GM12891 (cell line): ENCODE measurements around the gene LOXHD1.

ENCODE experiments used
- DNase-seq: peaks from one replicate; pipeline ENCODE4 v3.0.0; 2011; ENCODE audit warnings: low spot score; ENCODE audit not compliant: insufficient read length
- FAIRE-seq: peaks from 2 replicates; lab custom pipeline; 2011; peaks lifted over from hg19 to GRCh38; lab: Jason Lieb, UNC
- PAX5 ChIP-seq: IDR thresholded peaks from 2 replicates; pipeline ENCODE4 v1.6.1; 2011; ENCODE audit warnings: low read length, moderate library complexity, mild to moderate bottlenecking; ENCODE audit not compliant: insufficient read depth, severe bottlenecking
- POLR2A ChIP-seq: IDR thresholded peaks from 2 replicates; pipeline ENCODE4 v1.6.1; 2011; ENCODE audit warnings: low read depth, low read length, control low read depth
- POLR2AphosphoS5 ChIP-seq: IDR thresholded peaks from 2 replicates; pipeline ENCODE4 v1.6.1; 2011; ENCODE audit warnings: low read depth, low read length, control low read depth
- POU2F2 ChIP-seq: IDR thresholded peaks from 2 replicates; pipeline ENCODE4 v1.6.1; 2011; ENCODE audit warnings: low read depth, mild to moderate bottlenecking, control low read depth, low read length, moderate library complexity
- SPI1 ChIP-seq: IDR thresholded peaks from 2 replicates; pipeline ENCODE4 v1.6.1; 2011; ENCODE audit warnings: low read depth, low read length, control low read depth
- TAF1 ChIP-seq: IDR thresholded peaks from 2 replicates; pipeline ENCODE4 v1.6.1; 2011; ENCODE audit warnings: low read depth, low read length, control low read depth

The LOXHD1 gene

DNA sequence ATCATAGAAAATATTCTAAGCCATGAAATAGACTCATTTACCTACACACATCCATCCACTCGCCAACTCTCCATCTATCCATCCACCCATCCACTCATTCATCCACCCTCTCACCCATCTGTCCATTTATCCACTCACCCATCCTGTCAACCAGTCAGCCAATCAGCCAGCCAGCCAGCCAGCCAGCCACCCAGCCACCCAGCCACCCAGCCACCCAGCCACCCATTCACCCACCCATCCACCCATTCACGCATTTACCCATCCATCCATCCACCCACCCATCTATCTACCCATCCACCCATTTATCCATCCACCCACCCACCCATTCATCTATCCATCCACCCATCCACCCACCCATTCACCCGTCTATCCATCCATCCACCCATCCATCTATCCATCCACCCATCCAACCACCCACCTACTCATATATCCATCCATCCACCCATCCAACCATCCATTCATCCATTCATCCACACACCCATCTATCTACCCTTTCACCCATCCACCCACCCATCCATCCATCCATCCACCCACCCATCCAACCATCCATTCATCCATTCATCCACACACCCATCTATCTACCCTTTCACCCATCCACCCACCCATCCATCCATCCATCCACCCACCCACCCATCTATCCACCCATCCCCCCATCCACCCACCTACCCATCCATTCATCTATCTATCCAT is 185.1 kb downstream of the LOXHD1 start:
- DNase-seq (no peak), FAIRE-seq (no peak)
- TF ChIP-seq POLR2AphosphoS5 (no peak), PAX5 (no peak), SPI1 (no peak), POLR2A (no peak), POU2F2 (no peak), TAF1 (no peak)

DNA sequence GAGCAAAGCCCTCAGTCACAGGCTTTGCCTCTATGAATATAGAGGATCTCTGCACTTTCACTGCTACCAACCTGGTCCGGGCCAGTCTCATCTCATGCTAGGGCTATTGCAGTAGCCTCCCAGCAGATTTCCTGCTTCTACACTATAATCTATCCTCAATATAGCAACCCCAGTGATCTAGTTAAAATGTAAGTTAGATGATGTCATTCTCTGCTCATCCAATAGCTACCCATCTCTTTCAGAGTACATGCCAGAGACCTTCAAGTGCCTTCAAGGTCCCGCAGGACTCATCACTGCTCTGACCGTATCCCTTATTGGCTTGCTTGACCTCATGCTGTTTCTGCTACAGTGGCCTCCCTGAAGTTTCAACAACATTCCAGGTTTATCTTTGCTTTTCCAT is 186.3 kb downstream of the LOXHD1 start:
- no peak for DNase-seq
- TF ChIP-seq POLR2A (no peak), SPI1 (no peak), POLR2AphosphoS5 (no peak), PAX5 (no peak), POU2F2 (no peak), TAF1 (no peak)
- no peak for FAIRE-seq

DNA sequence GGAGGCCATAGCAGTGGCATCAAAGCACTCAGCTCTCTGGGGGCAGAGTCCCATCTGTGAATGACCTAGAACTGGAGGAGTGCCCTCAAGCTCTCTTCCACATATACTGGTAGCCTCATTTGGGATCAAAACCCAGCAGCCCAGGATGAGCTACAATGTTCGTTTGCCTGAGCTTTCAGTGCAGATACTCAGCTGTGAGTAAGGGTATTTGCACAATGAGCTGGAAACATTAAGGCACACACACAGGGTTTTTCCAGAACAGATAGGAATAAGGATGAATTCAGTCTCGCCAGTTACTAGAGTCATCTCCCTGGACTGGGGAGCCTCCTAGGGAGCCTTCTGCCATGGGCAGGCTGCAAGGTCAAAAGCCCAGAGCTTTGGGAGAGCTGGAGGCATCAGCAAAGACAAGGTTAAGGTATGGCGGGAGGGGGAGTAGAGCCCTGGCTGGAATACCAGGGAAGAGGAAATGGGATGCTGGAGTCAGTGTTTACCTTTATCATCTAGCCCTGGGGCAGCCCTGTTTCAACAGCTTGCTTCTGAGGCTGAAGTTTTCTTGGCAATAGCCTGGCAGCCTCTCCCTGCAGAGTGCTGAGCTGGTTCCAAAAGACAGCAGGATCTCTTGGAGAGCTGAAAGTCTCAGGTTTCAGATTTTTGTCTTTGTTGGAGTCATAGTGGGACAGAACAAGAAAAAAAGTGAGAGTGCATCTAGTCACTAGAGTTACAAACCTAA is 187.7 kb downstream of the LOXHD1 start:
- TF ChIP-seq POLR2AphosphoS5 (no peak), POU2F2 (no peak), POLR2A (no peak), TAF1 (no peak), PAX5 (no peak), SPI1 (no peak)
- FAIRE-seq (no peak), DNase-seq (no peak)

DNA sequence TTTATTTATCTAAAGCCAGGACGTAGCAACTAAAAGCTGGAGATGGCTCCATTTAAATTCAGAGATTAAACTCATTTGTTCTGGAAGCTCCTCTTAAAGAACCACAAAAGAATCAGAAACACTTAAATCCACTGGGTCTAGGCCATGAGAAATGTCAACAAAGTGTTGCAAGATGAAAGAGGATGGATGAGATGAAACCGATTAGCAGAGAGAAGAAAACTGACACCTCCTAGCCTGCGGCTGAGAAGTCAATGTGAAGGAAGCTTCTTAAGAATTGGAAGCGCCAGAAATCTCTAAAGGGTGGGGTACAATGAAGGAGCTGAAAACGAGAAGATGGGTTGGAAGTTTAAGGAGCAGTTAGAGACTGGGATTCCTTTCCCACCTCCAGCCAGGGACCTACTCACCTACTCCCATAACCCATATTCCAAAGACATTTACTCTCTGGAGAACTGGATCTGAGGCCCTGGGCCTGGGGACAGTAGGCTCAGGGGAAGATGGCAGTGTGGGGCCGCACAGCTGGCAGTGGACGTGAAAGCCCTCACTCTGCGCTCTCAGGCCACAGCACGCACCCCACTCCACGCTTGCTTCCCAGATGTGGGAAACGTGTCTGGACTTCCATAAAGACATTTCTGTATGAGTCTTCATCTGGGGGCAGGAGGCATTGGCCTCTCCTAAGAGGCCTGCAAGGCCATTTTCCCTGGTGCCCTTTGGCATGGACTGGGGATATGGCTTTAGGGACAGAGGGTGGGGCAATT is 188.4 kb downstream of the LOXHD1 start:
- no peak for FAIRE-seq
- DNase-seq = no peak
- no peak for TF ChIP-seq POLR2A
- no peak for TF ChIP-seq PAX5
- no peak for TF ChIP-seq POU2F2
- TF ChIP-seq POLR2AphosphoS5 = no peak
- no peak for TF ChIP-seq SPI1
- no peak for TF ChIP-seq TAF1

DNA sequence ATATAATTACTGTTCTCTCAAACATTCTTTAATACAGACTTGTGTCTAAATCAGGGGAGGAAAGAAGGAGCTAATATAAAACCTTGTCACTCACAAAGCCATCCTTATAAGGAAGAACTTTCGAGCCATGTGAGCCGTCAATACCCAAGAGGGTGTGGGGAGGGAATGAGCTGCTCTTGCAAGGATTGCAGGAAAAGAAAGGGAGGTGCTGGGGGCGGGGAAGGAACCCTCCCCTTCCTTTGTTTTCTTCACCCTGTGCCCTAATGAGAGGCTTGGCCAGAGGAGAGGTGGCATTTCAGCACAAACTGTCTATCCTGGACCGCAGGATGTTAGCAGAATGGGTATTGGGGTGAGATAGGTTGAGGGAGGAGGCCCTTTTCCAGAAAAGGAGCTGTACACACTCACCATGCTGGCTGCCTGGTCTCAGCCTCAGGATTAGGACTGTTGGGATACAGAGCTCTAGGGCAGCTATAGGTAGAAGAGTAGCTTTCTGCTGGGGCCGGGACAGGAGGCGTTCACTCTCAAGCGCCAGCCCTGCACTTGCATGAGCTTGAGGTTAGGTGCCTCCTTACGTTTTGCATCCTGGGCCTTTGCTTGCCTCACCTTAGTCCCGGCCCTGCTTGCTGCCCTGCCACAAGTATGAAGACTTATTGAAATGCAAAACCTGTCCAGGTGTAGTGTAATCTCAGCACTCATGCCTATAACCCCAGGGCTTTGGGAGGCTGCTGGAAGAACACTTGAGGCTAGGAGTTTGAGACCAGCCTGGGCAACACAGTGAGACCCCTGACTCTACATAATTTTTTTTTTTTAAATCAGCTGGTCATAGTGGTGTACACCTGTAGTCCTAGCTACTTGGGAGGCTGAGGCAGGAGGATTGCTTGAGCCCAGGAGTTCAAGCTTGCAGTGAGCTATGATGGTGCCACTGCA is 190.5 kb downstream of the LOXHD1 start:
- FAIRE-seq (no peak), DNase-seq (no peak)
- TF ChIP-seq POLR2A (no peak), SPI1 (no peak), TAF1 (no peak), PAX5 (no peak), POLR2AphosphoS5 (no peak), POU2F2 (no peak)

DNA sequence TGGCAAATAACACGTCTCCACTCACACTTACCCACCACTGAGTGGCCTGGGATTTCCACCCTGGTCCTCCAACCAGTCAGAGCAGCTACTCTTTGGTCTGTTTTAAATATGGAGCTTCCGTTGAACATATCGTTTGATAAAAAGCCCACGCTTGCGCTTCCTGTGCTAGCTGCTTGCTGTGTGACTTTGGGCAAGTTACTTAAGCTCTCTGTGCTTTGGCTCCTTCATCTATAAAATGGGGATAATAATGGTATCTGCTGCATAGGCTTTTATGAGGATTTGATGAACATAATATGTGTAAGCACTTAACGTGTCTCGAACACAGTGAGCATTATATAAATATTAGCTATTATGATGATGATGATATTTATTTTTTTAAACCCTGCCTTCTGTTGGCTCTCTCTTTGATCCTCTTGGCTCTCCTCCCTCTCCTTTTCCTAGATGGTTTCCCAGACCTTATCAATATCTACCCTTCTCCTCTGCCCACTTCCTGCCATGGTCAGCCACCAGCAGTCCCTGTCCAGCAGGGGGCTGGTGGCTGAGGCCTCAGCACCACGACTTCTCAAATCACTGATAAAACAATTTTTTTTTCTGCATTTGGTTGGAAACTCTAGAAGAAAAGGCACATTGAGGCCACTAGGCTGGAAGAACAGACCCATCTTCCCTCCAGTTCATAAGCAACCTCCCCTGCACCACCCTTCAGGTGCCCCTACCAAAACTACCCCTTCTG is 191.9 kb downstream of the LOXHD1 start:
- FAIRE-seq = no peak
- DNase-seq = no peak
- TF ChIP-seq POLR2AphosphoS5 = no peak
- TF ChIP-seq TAF1 = no peak
- TF ChIP-seq SPI1 = no peak
- TF ChIP-seq POLR2A = no peak
- TF ChIP-seq POU2F2 = no peak
- no peak for TF ChIP-seq PAX5

DNA sequence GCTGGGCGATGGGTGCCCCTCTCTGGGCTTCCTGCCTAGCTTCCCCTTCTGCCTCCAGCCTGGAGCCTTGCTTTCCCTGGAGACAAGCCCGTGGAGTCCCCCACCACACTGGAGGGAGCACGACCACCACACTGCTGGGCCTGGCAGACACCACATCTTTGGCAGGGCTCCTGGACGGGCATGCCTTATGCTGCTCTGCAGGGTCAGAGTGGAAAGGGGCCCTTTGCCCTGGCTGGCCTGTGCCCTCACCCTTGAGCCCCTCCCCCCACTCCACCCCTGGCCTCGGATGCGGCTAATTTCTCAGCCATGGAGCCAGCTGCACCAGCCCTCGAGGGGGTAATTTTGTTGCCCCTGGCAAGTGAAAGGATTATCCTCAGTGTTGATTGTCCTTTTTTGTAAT is 194.5 kb downstream of the LOXHD1 start:
- no peak for TF ChIP-seq POU2F2
- TF ChIP-seq TAF1 = no peak
- no peak for TF ChIP-seq PAX5
- FAIRE-seq = no peak
- no peak for DNase-seq

DNA sequence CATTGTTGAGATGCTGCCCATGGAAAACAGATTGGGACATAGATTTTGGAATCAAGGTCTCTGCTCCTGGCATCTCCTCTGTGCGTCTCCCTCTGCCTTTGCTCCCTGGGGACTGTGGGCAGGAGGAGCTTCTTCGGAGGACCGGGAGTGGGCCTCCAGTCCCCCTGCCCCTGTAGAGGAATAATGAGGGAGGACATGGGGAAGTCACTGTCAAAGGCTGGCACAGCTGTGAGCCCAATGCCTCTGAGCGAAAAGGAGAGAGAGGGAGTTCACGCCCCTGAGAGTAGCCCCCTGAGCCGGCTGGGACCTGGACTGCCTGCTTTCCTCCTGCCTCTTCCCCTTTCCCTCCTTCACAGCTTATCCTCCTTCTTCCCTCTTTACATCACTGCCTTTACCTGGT is 195.0 kb downstream of the LOXHD1 start:
- DNase-seq (no peak), FAIRE-seq (no peak)
- TF ChIP-seq SPI1 = no peak
- TF ChIP-seq POLR2A = no peak
- no peak for TF ChIP-seq POU2F2
- TF ChIP-seq TAF1 = no peak
- no peak for TF ChIP-seq PAX5
- TF ChIP-seq POLR2AphosphoS5 = no peak
